ENCODE results near the gene FANCF.

Gene FANCF

DNA sequence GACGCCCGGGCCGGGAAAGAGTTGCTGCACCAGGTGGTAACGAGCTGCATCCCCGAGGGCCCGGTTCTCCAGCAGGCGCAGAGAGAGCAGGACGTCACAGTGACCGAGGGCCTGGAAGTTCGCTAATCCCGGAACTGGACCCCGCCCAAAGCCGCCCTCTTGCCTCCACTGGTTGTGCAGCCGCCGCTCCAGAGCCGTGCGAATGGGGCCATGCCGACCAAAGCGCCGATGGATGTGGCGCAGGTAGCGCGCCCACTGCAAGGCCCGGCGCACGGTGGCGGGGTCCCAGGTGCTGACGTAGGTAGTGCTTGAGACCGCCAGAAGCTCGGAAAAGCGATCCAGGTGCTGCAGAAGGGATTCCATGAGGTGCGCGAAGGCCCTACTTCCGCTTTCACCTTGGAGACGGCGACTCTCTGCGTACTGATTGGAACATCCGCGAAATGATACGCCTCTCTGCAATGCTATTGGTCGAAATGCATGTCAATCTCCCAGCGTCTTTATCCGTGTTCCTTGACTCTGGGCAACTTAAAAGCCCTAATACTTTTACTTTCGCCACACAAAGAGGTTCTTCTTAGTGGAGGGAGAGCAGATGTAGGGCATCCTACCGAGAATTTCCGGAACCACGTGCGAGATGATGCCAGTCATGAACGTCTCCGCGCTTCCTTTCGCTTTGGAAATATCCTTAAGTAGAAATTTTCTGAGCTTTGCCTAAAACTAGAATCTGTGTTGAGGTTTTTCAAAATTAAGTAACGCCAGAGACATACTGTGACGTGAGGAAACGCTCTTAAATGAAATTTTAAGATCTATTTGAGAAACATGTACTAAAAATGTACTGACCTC is at the start of gene FANCF:
Gene FANCF, minus strand, starts transcription at position 376 of the 840 bp plus-strand sequence. Its CDS starts 13 bp downstream, at position 363.
- peak; percentile 100 for DNase-seq (ENCODE audit: extremely low read depth, low read depth)
- peak within 1 kb of the TSS; percentile 77 for H3K4me3 ChIP-seq (replicated peaks; ENCODE audit: low read depth, low read length)
- TF ChIP-seq, protein P1, sequence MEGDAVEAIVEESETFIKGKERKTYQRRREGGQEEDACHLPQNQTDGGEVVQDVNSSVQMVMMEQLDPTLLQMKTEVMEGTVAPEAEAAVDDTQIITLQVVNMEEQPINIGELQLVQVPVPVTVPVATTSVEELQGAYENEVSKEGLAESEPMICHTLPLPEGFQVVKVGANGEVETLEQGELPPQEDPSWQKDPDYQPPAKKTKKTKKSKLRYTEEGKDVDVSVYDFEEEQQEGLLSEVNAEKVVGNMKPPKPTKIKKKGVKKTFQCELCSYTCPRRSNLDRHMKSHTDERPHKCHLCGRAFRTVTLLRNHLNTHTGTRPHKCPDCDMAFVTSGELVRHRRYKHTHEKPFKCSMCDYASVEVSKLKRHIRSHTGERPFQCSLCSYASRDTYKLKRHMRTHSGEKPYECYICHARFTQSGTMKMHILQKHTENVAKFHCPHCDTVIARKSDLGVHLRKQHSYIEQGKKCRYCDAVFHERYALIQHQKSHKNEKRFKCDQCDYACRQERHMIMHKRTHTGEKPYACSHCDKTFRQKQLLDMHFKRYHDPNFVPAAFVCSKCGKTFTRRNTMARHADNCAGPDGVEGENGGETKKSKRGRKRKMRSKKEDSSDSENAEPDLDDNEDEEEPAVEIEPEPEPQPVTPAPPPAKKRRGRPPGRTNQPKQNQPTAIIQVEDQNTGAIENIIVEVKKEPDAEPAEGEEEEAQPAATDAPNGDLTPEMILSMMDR (IDR thresholded peaks at IDR 0.05; ENCODE audit: low read depth, low read length, missing control alignments) = no peak

- TF ChIP-seq, protein P1 (IDR thresholded peaks at IDR 0.05; ENCODE audit: low read depth, low read length, missing control alignments) = no peak
- no peak overlapping the region for H3K4me3 ChIP-seq (replicated peaks; ENCODE audit: low read depth, low read length)
- DNase-seq (ENCODE audit: extremely low read depth, low read depth) = no peak
Measured at GRCh38 chr11:22674470-22675439, 49.1 kb upstream of the FANCF start.

DNA sequence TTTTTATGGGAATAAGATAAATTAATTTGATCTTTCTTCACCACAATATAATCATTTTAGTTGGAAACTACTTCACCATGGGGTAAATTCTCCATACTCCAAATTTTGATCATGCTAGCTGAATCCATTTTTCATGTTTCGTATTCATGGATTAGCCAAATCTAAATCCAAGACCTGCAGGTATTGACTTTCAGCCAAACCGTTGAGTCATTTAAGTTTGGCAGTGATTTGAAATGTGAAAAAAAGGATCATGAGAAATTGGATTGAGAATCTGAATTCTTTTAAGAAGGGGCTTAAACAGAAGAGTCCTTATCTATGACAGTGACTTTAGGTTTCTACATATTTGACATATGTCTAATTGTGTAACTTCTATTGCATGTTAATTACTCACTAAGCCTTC is 46.1 kb upstream of the FANCF start:
- TF ChIP-seq, protein P1 (IDR thresholded peaks at IDR 0.05; ENCODE audit: low read depth, low read length, missing control alignments) = no peak
- no peak overlapping the region for H3K4me3 ChIP-seq (replicated peaks; ENCODE audit: low read depth, low read length)
- no peak for DNase-seq (ENCODE audit: extremely low read depth, low read depth)

DNA sequence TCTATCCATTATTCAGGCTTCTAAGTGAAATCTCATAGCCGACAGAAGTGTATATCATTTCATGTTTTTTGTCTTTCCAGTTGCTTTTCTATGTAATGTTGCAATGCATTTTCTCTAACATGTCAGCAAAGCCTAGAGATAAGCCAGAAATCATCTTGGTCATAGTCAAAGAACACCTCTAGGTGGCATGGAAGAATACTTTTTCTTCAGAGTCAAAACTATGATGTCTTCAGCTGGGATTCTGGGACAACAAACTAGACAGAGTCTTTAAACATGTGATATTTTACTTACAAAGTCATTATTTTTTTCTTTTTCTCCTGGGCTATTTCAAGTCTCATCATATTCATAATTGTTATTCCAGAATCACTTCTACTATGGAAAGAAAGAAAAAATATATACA is 45.2 kb upstream of the FANCF start:
- no peak for DNase-seq (ENCODE audit: extremely low read depth, low read depth)
- no peak overlapping the region for H3K4me3 ChIP-seq (replicated peaks; ENCODE audit: low read depth, low read length)
- TF ChIP-seq, protein P1 (IDR thresholded peaks at IDR 0.05; ENCODE audit: low read depth, low read length, missing control alignments) = no peak

GRCh38 chr11:22669368-22669767 is 43.7 kb upstream of the FANCF start:
- TF ChIP-seq, protein P1 (IDR thresholded peaks at IDR 0.05; ENCODE audit: low read depth, low read length, missing control alignments) = no peak

DNA sequence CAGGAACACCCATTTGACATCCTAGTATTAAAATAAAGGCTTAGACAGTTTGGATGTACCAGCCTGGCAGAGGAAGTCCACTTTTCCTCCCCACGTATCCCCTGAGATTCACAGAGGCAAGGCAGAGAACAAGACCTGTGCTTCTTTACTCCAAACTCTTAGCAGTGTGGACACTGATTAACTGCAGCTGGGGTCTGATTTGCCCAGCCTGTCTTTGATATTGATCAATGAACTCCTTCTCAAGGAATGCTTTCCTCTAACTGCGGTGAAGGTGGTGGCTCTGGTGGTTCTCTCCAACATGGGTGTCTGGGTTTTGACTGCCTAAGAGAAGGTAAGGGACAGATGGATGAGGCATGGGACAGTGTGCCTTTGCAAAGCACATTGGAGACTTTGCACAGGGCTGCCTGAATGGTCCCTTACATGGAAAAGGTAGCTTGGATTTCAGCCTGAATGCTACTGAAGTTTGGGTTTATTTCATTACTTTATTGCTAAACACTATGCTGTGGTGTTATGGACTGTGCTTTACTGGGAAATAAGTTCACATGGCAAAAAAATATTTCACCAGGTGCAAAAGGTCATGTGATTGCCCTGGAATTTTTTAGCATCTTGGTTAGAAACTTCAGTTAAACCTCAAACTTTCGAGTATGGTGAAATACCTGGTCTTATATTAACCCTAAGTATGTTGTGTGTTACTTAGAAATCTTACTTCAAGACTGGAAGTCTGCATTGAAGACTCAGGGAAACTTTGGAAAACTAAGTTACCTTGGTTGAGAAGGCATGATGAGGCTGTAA is 42.6 kb upstream of the FANCF start:
- H3K4me3 ChIP-seq (replicated peaks; ENCODE audit: low read depth, low read length) = no peak overlapping the region
- TF ChIP-seq, protein P1 (IDR thresholded peaks at IDR 0.05; ENCODE audit: low read depth, low read length, missing control alignments) = no peak
- DNase-seq (ENCODE audit: extremely low read depth, low read depth) = no peak

More at GRCh38 chr11:22669368-22669767, 43.7 kb upstream of the FANCF start:
- no peak for DNase-seq (ENCODE audit: extremely low read depth, low read depth)
- no peak overlapping the region for H3K4me3 ChIP-seq (replicated peaks; ENCODE audit: low read depth, low read length)

All from HFF-Myc (cell line).